Esophagus muscularis mucosa (tissue), 4 donors: Measurements from ENCODE around the gene WDR82.

Experiments
- EP300 ChIP-seq: sonication (generic); formaldehyde crosslinking; IDR thresholded peaks from one replicate; pipeline ENCODE4 v1.6.1; 2017; ENCODE audit warnings: antibody characterized with exemption
- POLR2A ChIP-seq: fragments of 450-650 bp; IDR thresholded peaks from one replicate; pipeline ENCODE4 v1.6.1; 2017; ENCODE audit warnings: antibody characterized with exemption, moderate library complexity, mild to moderate bottlenecking, low read depth
- POLR2AphosphoS5 ChIP-seq, 2 donors: sonication (generic); formaldehyde crosslinking; IDR thresholded peaks; one replicate each; pipeline ENCODE4 v1.6.1; 2017; ENCODE audit warnings: antibody characterized with exemption in 2 of 2
- TF ChIP-seq, protein P1 (sequence below), 3 experiments: fragments of 200-600 bp in 2 of 3; fragments of 450-650 bp in 1 of 3; sonication (generic) in 2 of 3; IDR thresholded peaks; one replicate each; pipeline ENCODE4 v1.5.1; 2017 to 2019; ENCODE audit warnings: antibody characterized with exemption in 3 of 3, mild to moderate bottlenecking in 2 of 3, moderate library complexity in 1 of 3

DNA sequence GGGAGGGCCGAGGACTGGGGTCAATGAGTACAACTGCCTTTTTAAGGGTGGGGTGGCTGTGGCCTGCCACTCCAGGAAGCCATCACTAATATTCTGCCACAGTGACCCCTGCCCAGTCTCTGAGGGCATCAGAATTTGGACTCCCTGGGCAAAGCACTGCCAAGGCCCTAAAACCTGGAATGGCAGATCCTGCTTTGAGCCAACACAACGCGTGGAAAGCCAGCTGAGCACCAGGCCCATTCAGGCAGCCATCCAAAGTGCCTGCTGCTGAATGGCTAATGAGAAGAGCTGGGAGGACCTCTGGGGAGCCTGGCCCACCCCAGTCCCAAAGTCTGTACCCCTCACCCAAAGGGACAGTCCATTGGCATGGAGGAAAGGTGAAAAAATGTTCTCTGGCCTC is 44.5 kb downstream of the WDR82 start:
- TF ChIP-seq, protein P1, sequence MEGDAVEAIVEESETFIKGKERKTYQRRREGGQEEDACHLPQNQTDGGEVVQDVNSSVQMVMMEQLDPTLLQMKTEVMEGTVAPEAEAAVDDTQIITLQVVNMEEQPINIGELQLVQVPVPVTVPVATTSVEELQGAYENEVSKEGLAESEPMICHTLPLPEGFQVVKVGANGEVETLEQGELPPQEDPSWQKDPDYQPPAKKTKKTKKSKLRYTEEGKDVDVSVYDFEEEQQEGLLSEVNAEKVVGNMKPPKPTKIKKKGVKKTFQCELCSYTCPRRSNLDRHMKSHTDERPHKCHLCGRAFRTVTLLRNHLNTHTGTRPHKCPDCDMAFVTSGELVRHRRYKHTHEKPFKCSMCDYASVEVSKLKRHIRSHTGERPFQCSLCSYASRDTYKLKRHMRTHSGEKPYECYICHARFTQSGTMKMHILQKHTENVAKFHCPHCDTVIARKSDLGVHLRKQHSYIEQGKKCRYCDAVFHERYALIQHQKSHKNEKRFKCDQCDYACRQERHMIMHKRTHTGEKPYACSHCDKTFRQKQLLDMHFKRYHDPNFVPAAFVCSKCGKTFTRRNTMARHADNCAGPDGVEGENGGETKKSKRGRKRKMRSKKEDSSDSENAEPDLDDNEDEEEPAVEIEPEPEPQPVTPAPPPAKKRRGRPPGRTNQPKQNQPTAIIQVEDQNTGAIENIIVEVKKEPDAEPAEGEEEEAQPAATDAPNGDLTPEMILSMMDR (IDR thresholded peaks at IDR 0.05), result no peak
- no peak for TF ChIP-seq POLR2A
- no peak for TF ChIP-seq POLR2AphosphoS5 (IDR thresholded peaks at IDR 0.05)
- no peak for TF ChIP-seq EP300
